GM21717 (cell line): ENCODE data around the gene MTG2.

Experiments
- ATAC-seq: cut with Tn5 transposase; IDR thresholded peaks from one replicate; pipeline ENCODE4 v1.9.1; 2021; ENCODE audit warnings: mild to moderate bottlenecking, moderate library complexity; ENCODE audit not compliant: unreplicated experiment

MTG2 gene

DNA sequence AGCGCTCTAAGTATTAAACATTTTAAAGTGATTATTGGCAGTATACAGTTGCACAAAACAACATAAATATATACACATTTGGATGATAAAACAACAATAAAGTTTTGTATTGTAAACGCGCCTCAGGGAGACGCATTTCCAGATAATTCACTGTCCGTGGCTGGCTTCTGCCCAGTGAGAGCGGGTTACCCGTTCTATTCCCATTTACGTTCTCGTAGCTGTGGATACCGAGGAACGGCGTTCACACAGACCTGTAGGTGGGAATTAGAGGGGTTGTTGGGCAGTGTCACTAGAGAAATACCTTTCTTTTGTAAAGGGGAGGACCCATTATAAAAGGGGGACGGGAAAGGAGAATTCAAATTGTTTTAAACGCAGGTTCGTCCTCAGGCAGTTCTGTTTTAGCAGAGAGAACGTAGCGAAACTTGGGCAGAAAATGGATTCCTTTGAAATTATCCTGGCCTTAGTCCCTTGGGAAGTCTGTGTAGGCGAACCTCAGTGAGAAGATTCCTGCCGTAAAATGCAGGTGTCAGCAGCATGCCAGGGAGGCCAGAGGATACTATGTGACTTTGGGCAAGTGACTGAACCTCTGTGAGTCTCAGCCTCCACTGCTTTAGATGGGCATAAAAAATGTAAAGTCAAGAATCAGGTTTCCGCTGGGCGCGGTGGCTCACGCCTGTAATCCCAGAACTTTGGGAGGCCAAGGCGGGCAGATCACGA, 756 bp downstream of the MTG2 start:
- no peak for ATAC-seq

DNA sequence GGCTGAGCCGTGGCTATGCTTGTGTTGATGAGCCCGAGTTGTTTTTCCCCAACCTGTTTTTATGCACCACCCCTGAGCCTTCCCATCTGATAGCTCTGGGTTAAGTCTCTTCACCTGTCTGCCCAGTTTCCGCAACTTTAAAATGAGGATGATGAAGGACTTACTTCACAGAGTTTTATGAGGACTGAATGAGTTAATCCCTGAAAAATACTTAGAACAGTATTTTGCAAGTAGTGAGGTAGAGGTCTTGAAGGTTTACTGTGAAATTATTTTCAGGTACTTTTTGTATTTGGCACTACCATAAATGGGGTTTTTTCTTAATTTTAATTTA, 3.2 kb downstream of the MTG2 start:
- no peak for ATAC-seq

DNA sequence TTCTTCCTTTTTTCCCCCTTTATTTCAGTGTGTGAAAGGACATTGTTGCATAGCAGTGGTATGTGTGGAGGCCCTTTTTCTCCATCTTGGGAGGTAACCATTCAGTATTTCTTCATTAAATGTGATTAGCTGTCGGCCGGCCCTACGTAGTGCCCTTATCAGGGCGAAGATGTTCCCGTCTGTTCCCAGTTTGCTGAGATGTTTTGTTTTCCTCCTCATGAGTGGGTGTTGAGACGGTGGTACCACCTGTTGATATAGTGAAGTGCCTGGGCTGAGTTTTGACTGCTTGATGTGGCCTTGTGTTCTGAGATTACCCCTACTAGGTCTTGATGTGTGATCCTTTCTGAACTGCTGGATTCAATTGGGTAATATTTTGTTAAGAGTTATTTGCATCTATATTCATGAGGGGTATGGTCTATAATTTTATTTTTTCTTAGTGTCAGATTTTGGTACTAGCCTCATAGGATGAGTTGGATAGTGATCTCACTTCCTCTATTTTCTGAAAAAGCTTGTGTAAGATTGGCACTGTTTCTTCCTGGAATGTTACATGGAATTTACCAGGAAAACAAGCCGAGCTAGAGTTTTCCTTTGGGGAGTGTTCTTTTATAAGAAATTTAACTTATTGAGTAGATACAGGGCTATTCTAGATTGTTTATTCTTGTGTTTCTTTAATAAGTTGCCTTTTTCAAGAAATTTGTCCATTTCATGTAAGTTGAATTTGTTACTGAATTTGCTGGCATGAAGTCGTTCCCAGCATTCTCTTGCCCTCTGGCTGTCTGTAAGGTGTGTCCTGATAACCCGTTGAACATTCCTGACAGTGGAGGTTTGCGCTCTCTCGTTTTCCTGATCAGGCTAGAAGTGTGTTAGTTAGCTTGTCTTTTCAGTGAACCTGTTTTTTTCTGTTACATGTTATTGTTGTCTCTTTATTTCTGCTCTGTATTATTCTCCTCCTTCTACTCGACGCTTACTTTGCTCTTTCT, 4.3 kb downstream of the MTG2 start:
- ATAC-seq = no peak

DNA sequence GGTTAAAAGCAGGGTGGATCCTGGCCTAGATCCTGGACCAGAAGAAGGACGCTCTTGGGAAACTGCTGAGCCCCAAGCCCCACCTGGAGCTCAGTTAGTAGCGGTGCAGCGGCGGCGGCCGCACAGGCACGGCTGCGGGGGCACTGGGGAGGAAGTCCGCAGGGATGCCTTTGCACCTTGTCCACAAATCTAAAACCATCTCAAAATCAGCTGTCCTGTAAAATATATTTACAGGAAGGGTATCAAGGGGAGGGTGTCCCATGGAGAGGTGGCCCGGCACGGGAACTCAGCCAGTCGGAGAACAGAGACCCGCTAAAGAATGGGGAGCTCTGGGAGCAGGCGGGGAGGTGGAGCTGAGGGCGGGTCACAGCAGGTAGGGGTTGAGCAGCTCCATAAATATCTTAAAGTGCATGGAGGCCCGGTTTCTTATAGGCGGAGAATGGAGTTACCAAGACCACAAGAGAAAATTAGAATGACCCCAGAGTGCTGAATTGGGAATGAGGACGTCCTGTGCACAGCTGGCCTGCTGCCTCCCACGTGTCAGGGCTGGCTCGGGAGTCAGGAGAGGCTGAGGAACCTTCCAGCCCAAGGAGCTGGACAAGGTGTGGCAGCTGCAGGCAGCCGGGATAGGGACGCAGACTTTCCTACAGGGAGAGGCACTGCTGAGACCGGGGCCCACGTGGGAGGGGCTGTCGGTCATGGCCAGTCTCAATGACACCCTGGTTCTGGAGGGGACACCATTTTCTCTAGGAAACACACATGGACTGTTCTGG, 8.0 kb downstream of the MTG2 start:
- no peak for ATAC-seq

DNA sequence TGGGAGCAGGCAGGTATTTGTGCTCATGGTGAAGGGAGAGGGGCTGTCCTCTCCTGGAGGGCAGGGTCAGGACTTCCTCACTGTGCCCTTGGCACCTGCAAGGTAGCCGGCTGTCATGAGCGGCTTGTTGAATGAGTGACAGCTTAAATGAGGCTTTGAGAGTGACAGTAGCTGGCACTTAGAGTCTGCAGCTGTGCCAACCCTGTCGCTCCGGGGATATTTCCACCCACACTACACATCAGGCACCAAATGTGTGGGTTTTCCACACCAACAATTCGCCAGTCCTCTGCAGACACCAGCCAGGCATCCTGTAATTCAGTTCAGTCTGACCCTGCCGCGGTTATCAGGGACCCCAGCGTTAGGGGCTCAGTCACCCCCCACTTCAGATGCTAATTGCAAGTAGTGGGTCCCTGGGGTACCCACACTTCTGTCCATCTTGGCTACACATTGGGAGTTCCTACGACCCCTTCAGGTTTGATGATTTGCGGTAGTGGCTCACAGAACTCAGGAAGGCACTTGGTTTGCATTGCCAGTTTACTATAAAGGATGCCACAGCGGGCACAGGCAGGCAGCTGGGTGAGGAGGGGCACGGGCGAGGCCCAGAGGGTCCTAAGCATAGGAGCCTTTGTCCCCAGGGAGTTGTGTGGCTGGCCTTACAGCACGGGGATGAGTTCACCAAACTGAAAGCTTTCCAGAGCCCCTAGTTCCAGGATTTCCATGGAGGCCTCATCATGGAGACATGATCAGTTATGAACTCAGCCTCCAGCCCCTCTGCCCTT, 9.1 kb downstream of the MTG2 start:
- ATAC-seq = no peak

DNA sequence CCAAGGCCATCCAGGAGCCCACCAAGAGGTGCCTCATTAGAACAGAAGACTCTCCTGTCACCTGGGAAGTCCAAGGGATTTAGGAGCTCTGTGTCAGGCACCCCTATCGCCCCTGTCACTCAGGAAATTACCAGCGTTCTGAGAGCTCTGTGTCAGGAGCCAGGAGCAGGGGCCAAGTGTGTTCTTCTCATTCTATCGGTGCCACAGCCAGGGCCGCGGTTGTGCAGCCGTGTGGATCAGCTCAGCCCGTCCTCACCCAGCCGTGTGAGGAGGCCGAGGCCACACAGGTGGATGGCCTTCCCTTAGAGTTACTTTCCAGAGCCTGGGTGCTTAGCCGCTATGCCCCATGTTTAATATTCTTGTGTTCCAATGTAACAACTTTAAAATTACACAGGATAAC, 9.8 kb downstream of the MTG2 start:
- no peak for ATAC-seq

DNA sequence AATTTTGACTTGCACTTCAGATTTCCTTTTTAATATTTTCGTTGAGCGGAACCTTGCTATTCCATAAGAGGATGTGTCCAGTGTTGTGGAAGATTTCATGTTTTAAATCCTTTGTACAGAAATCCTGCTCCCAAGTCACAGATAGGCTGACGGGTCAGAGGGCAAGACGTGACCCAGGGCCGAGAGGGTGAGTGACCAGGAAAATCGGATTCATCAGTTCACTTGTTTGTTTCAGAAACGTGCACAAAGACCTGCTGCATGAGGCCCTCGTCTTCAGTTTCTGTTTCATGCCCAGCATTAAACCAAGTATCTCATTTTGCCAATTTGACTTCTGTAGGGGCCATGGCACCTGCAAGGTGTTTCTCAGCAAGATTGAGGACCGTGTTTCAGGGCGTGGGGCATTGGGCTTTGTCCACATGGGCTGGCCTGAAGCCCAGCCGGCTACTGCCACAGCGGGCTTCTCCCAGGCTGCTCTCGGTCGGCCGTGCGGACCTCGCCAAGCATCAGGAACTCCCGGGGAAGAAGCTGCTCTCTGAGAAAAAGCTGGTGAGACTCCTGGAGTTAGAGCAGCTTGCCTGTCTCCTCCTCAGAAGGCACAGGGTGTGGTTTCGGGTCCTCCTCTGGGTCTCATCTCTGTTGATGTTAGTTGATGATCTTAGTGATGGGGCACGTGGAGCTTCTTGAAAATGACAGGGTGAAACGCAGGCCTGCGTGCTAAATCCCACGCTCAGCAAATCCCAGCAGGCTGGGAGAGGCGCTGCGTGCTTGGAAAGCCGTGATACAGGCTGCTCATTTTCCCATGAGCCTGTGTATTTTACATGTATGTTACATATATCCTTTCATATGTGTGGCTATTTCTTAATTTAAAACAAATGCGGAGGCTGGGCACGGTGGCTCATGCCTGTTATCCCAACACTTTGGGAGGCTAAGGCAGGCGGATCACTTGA, 10.5 kb downstream of the MTG2 start:
- ATAC-seq = no peak

DNA sequence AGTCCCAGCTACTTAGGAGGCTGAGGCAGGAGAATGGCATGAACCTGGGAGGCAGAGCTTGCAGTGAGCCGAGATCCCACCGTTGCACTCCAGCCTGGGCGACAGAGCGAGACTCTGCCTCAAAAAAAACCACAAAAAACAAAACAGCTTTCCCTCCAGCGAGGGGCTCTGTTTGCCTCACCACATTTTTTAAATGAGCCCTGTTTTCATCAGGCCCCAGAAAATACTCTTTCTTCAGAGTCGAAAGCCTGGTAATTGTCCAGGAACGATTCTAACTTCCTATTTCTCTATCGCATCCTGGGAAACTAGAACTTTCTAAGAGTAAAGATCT, 12.2 kb downstream of the MTG2 start:
- ATAC-seq = no peak

DNA sequence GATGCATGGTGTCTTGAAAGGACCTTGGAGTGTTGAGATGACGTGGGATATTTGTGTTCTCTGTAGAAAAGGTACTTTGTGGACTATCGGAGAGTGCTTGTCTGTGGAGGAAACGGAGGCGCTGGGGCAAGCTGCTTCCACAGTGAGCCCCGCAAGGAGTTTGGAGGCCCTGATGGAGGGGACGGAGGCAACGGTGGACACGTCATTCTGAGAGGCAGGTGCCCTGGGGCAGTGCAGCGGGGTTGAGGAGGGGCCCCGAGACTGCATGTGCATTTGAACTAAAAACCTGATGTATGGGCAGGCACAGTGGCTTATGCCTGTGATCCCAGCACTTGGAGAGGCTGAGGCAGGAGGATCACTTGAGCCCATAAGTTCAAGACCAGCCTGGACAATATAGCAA, 12.9 kb downstream of the MTG2 start:
- no peak for ATAC-seq

DNA sequence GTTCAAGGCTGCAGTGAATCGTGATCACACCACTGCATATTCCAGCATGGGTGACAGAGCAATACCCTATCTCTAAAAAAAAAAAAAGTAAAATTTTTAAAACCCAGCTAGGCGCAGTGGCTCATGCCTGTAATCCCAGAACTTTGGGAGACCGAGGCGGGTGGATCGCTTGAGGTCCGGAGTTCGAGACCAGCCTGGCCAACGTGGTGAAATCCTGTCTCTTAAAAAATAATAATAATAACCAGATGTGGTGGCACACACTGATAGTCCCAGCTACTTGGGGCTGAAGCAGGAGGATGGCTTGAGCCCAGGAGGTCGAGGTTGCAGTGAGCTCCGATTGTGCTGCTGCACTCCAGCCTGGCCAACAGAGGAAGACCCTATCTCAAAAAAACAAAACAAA, 13.5 kb downstream of the MTG2 start:
- no peak for ATAC-seq

DNA sequence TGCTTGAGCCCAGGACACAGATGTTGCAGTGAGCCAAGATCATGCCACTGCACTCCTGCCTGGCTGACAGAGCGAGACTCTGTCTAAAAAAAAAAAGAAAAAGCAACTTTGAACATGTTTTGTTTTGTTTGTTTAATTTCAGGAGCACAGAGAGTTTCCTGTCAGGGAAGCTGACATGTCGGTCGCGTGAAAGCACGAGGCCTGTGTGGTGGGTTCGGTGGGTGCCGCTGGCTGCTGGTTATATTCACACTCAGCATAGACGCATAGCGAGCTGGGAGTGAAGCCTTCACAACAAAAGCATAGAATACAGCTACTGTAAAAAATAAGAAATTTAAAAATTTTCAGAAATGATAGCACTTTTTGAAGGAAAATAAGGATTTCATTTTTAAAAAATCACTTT, 14.5 kb downstream of the MTG2 start:
- no peak for ATAC-seq

DNA sequence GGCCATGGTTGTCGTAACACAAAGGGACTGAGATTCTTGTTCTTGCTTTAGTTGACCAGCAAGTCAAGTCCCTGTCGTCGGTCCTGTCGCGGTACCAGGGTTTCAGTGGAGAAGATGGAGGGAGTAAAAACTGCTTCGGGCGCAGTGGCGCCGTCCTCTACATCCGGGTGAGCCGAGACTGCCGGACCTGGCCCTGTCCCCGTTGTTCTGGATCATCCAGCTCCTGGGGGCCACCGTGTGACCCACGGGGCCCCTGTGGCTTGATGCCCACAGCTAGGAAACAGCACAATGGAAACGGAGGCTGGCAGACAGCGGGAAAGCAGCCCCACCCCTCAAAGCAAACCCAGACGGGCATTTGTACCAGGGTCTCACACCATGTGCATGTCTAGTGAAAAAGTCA, 15.0 kb downstream of the MTG2 start:
- ATAC-seq = no peak

DNA sequence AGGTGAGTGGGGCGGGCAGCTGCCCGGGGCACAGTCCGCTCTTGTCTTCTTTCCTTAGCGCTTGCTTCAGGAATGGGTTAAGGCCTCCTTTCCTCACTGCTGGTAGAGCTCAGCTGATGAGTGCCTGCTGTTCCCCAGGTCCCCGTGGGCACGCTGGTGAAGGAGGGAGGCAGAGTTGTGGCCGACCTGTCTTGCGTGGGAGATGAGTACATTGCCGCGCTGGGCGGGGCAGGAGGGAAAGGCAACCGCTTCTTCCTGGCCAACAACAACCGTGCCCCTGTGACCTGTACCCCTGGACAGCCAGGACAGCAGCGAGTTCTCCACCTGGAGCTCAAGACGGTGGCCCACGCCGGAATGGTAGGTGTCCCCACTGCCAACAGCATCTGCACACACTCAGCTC, 15.7 kb downstream of the MTG2 start:
- ATAC-seq = no peak

DNA sequence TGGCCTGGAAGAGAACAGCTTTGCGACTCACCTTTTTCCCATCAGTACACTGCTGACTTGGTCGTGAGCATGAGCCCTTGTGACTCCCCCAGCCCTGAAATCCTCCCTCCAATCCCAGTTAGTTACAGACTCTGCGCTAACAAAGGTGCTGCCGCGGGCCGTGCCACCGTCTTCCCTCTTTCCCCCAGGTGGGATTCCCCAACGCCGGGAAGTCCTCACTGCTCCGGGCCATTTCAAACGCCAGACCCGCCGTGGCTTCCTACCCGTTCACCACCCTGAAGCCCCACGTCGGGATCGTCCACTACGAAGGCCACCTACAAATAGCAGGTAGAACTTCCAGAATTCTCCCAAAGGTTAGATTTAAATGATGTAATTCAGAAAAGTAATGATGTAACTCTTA, 16.1 kb downstream of the MTG2 start:
- no peak for ATAC-seq

DNA sequence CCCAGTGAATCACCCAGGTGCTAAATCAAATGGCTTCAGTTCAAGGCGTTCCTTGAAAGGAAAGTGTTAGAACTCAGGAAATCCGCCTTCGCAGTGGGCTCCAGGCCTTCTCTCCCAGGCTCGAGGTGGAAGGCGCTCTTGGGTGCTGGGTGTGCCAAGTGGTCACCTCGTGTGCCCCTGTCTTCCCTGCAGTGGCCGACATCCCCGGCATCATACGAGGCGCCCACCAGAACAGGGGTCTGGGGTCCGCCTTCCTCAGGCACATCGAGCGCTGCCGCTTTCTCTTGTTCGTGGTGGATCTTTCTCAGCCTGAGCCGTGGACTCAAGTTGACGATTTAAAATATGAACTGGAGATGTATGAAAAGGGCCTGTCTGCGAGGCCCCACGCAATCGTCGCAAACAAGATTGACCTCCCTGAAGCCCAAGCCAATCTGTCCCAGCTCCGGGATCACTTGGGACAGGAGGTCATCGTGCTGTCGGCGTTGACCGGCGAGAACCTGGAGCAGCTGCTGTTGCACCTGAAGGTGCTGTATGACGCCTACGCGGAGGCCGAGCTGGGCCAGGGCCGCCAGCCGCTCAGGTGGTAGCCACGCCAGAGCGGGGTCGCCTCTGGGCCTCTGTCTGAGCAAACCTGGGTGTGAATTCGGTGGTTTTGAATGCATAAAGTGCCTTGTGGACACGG, 17.8 kb downstream of the MTG2 start:
- ATAC-seq = no peak

DNA sequence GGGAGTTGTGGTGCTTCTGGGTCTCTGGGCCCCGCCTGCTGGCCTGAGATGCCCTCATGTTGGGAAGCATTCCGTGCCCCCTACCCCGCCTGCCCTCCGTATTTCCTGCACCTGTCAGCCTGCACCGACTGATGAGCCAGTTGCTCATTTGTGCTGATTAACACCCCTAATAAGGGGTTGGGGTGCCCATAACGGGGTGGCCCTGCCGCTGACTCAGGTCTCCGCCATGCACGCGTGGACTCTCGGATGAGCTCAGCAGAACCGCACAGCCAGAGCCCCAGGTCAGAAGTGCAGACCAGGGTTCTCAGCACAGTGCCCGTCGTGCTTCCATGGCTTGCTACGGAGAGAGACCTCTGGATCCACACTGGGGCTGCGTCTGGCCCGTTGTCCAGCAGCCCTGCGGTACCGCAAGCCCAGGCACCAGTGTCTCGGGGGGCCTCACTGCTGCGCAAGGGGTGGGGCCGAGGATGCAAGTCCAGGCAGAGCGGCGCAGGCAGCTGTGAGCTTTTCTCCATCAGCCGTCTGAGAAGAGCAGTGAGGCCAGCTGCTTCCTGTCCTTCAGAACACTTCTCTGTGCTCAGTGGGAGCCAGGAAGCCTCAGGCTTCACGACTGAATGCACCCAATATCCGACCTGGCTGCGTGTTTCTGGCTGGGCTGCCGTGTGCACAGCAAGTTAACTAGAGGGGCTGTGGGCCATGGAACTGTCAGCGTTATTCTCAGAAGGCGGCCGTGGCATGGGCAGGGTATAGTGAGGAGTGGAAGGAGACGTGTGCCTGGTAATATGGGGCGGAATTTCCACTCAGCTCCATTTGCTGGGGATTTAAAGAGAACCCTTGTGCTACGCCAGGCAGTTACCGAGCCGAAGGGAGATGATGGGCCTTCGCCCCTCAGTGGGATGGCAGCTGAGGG, 18.6 kb downstream of the MTG2 start:
- ATAC-seq = no peak

DNA sequence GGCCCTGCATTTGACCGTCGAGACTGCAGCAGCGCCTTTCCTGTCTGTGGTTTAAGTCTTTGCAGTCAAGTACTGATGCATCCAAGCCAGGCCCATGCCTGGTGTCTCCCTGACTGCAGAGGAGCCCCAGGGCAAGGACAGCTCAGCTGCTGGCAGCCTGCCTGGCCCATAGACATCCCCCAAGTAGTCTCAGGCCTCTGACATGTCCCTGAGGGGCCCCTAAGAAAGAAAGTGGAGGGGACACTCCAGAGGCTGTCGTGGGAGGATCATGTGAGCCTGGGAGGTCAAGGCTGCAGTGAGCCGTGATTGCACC, 19.2 kb downstream of the MTG2 start:
- no peak for ATAC-seq

DNA sequence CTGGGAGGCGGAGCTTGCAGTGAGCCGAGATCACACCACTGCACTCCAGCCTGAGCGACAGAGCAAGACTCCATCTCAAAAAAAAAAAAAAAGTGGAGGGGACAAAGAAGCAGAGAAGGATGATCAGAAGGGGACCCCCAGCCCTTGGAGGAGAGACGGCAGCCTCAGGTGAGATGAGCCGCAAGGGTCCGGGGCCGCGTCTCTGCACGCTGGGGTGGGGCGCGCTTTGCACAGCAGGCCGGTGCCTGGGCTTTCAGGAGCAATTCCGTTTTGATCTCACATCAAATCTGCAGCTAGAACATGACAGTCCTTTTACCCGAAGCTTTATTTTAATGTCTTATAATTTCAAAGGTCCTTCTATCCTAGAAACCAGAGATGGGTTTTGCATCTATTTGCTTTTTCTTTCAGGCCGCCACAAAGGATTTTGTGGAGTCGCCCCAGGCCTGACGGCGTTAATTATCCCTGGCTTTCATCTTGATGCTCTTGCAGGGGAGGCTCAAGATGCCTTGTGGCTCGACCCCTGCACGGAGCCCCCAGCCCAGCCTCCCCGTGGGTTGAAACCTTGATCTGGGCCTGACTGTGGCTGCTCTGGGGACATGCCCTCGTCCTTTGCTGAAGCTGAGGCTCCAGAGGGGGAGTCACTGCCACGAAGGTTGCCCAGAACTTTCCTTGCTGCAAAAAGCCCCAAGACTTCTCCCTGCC, 20.0 kb downstream of the MTG2 start:
- ATAC-seq = no peak
